Sigmoid colon (tissue), 4 donors: ENCODE results near the gene CCNC.

Experiments used
- CTCF ChIP-seq, 4 experiments: fragments of 450-650 bp in 3 of 4; fragments of 200-600 bp in 1 of 4; IDR thresholded peaks; one replicate each; pipeline ENCODE4 v1.5.1; 2016 to 2019; ENCODE audit warnings: antibody characterized with exemption in 4 of 4, mild to moderate bottlenecking in 3 of 4, moderate library complexity in 2 of 4
- EP300 ChIP-seq, 4 donors: sonication (generic); formaldehyde crosslinking; IDR thresholded peaks; one replicate each; pipeline ENCODE4 v1.6.1; 2017; ENCODE audit warnings: antibody characterized with exemption in 4 of 4
- POLR2A ChIP-seq, 2 donors: fragments of 450-650 bp; IDR thresholded peaks; one replicate each; pipeline ENCODE4 v1.6.1; 2016; ENCODE audit warnings: antibody characterized with exemption in 2 of 2, mild to moderate bottlenecking in 2 of 2, moderate library complexity in 2 of 2
- POLR2AphosphoS5 ChIP-seq, 4 donors: sonication (generic); formaldehyde crosslinking; IDR thresholded peaks; one replicate each; pipeline ENCODE4 v1.6.1; 2017; ENCODE audit warnings: antibody characterized with exemption in 4 of 4

DNA sequence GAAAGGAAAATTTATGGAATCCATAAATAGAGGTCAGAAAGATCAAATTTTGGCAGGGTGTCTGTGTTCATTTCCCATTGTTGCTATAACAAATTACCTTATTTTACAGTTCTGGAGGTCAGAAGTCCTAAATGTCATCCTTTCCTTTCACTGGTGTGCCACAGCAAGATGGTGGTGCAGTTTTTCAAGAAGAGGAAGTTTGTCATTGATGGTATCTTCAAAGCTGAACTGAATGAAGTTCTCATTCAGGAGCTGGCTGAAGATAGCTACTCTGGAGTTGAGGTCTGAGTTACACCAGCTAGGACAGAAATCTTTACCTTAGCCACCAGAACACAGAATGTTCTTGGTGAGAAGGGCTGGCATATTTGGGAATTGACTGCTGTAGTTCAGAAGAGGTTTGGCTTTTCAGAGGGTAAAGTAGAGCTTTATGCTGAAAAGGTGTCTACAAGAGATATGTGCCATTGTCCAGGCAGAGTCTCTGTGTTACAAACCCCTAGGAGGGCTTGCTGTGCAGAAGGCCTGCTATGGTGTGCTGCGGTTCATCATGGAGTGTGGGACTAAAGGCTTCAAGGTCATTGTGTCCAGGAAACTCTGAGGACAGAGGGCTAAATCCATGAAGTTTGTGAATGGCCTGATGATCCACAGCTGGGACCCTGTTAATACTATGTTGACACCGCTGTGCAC lies 7.2 kb upstream of the CCNC start:
- no peak for TF ChIP-seq EP300 (IDR thresholded peaks at IDR 0.05)
- TF ChIP-seq CTCF (IDR thresholded peaks at IDR 0.05) = no peak
- TF ChIP-seq POLR2A (IDR thresholded peaks at IDR 0.05) = no peak
- no peak for TF ChIP-seq POLR2AphosphoS5 (IDR thresholded peaks at IDR 0.05)
